Stimulated activated CD8-positive, alpha-beta memory T cell treated with anti-CD3 and anti-CD28 coated beads, Interleukin-15, amount 100 ng/mL, for 48 hours (primary cell): ENCODE measurements around the gene APOA4.

ENCODE experiments used
- DNase-seq, 2 donors: peaks; one replicate each; pipeline ENCODE4 v3.0.0-alpha.2; 2020; ENCODE audit warnings: low read depth in 2 of 2

APOA4 gene

DNA sequence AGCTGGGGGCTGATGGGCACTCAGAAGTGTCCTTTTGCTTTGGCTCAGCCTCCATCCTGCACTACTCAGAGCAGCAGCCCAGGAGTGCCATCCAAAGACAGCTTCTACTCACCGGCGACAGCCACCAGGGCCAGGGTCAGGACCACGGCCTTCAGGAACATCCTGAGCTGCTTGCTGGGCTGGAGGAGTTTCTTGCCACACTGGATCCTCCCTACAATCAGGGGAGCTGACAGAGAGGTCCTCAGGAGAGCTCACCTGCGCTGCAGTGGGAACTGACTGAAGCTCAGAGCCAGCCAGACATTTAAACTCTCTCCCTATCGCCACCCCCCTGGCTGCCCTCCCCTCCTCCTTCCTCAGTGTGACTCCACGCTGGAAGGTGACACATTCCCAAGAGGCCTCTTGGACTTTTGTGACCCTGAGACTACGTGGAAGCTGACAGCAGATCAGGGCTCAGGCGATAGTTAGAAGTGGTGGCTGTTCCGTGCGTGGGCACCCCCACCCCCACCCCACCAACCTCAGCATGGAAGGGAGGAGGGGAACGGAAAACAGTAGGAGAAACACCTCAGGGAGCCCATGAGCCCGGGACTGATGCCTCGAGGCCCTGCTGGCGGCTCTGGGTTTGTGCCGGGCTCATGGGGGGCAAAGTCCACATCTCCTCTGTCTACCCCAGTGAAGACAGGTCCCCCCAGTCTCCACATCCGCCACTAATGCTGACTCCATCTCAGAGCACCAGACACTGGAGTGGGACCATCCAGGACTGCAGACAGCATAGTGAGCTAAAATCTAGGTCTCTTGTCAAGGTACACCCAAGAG is at the start of gene APOA4:
Gene APOA4 (minus strand): TSS at position 274 of the 813 bp plus-strand sequence. CDS start 113 bp downstream, at position 161.
- DNase-seq = no peak

GRCh38 chr11:116871248-116871647 is 48.1 kb upstream of the APOA4 start:
- no peak for DNase-seq

- DNase-seq = no peak
Measured at GRCh38 chr11:116870054-116870453, 47.0 kb upstream of the APOA4 start.

- DNase-seq = no peak
Measured at GRCh38 chr11:116869610-116870009, 46.5 kb upstream of the APOA4 start.

DNA sequence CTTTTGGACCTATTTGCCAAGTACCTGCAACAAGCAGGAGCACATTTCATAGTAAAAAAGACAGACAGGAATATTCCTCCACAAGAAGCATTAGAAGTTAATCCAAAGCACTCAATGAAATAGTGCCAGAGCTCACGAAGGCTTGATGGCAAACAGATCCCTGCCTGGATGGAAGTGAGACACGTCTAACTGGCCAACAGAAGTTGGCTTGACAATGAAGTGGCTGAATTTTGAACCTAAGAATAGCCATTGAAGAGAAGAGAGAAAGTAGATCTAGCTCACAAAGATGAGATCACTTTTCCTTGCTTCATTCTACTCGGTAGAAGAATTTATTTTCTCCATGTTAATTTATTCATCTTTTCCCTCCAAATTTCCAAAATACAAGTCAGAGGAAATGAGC is 45.0 kb upstream of the APOA4 start:
- no peak for DNase-seq

DNA sequence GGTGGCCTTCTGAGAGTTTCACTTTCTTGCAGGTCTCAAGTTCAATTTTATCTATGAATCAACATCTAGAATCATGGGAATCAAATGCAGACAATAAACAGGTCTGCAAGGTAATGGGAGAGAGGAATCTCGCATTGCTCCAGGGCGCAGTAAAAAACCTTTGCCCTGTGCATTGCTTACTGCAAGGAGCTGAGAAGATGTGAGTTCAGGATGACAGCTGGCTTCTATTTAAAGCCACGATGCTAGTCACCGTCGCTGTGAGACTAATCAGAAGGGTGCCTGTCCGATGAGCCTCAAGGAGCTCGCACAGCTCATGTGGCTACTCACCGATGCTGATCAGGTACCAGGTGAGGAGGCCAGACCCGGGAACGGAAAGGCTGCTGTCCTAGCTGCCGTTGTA is 44.5 kb upstream of the APOA4 start:
- no peak for DNase-seq

- DNase-seq = no peak
Measured at GRCh38 chr11:116866804-116867455, 43.8 kb upstream of the APOA4 start.

- DNase-seq = no peak
Measured at GRCh38 chr11:116865696-116866095, 42.6 kb upstream of the APOA4 start.

GRCh38 chr11:116864531-116864930 is 41.4 kb upstream of the APOA4 start:
- no peak for DNase-seq

GRCh38 chr11:116862951-116863350 is 39.8 kb upstream of the APOA4 start:
- DNase-seq = no peak

- no peak for DNase-seq
Measured at GRCh38 chr11:116862185-116862584, 39.1 kb upstream of the APOA4 start.

DNA sequence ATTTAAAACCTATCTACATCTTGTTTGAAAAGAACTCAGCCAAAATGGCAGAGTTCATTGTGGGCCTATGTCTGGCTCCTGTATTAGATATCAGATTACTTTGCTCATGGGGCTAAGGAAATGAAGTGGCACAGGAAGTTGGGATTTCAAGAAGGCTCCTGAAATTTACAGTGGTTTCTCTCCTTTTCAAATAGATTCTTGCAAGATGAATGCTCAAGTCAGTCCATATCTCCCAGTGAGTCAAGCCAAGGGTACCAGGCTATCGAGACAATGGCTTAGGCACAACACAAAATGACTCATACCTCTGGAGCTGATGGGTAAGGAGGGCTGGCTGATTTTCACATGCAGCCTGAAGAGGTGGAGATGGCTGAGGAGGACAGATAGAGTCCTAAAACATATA is 38.4 kb upstream of the APOA4 start:
- DNase-seq = no peak

DNA sequence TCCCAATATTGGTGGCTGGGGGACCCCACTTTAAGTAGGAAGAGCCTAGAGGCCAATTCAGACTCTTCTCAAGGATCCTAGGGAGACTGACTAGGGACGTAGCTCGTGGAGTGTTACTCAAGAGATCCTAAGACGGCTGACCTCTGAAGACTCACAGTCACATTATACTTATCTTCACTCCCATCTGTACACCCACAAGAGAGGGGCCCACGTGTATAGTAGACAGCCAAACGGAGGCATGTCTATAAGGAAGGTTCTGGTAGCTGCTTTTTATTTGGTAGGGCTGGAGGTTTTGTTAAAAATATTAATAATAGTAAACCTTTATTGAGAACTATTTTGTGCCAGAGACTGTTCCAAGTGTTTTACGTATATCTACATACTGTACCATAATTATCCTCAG is 37.2 kb upstream of the APOA4 start:
- no peak for DNase-seq

DNA sequence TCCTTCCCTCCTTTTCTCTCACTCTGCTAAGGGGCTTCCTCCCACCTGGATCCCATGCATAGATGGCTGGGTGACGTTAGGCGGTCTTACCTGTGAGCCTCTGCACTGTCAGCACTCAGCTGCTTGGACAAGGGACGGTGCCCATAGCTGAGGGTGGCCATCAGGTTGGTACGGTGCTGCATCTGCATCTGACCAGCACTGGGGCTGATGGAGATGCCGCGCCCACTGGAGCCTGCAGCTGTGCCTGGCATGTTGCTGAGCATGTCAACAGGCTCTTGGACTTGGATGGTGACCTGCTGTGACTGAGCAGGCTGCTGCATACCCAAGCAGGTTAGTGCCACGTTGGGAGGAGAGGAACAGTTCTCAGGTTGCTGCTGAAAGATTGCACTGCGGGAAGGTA is 36.1 kb upstream of the APOA4 start:
- DNase-seq = no peak

GRCh38 chr11:116857936-116858335 is 34.8 kb upstream of the APOA4 start:
- no peak for DNase-seq

GRCh38 chr11:116857316-116857715 is 34.2 kb upstream of the APOA4 start:
- no peak for DNase-seq

- DNase-seq = no peak
Measured at GRCh38 chr11:116856423-116856822, 33.3 kb upstream of the APOA4 start.

DNA sequence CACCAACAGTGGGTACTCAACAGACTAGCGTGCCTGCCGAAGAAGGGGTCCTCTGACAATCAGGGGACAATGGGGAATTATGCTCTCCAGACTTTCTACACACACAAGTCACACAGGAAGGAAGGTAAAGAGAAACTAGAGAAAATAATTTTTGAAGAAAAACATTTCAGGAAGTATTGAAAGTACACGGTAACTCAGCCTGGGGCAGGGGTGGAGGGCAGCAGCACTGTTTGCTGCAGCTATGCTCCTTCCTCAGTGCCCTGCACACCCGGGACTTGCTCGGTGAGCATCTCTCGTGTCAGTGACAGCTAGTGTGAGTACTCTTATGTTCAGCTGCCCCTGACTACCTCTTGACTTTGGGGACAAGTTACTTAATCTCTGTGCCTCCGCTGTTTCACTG is 32.3 kb upstream of the APOA4 start:
- no peak for DNase-seq

DNA sequence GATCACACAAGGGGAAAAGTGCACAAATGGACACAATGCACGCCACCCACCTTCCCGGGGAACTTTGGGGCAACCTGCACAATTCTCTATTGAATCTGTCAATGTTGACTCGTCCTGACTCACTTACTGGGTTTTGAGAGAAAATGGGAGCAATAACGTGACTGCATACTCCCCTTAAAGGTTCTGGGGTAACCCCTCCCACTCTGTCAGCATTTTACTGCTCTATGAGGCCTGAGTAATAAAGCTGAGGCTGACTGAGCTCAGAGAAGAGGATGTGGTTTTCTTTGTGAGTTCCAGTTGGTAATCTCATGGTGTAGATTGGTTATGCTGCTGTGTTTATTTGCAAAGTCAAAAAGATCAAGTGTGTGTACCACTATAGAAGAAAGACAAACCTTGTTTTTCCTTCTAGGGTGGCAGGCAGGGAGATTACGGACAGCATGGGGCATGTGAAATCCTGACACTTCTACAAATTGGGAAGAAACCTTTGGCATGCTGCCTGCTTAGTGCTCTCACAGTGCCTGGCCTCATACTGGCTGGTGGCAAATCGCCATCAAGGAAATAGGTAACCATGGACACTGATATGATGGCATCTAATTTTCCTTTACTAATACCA is 30.5 kb upstream of the APOA4 start:
- DNase-seq = peak; percentile 36 to 50

GRCh38 chr11:116852261-116853031 is 29.3 kb upstream of the APOA4 start:
- DNase-seq = no peak

DNA sequence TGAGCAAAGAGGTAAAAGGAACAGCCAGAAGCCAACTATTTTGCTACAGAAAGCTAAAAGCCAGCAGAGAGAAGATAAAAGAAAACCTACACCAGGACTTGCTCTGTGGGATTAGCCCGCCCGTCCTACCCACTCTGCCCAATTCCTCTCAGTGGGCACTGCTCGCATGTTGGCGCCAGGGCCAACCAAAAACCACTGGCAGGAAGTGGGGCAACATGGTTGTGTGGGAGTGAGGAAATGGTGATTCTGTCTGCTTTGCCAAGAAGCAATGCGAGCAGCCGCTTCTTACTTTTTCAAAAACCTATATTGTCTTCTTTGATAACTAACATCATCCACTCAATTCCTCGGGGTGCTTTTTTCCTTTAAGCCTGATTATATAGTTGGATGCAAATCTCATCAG is 28.5 kb upstream of the APOA4 start:
- DNase-seq = peak; percentile 32 to 53

GRCh38 chr11:116849486-116849885 is 26.4 kb upstream of the APOA4 start:
- no peak for DNase-seq
